Measurements from ENCODE around the gene ADAMTS19. TPM values are rescaled to one million over a fixed set of nuclear protein-coding genes. Genes with fewer than 3 reads are reported as not detected.

Gene ADAMTS19, protein sequence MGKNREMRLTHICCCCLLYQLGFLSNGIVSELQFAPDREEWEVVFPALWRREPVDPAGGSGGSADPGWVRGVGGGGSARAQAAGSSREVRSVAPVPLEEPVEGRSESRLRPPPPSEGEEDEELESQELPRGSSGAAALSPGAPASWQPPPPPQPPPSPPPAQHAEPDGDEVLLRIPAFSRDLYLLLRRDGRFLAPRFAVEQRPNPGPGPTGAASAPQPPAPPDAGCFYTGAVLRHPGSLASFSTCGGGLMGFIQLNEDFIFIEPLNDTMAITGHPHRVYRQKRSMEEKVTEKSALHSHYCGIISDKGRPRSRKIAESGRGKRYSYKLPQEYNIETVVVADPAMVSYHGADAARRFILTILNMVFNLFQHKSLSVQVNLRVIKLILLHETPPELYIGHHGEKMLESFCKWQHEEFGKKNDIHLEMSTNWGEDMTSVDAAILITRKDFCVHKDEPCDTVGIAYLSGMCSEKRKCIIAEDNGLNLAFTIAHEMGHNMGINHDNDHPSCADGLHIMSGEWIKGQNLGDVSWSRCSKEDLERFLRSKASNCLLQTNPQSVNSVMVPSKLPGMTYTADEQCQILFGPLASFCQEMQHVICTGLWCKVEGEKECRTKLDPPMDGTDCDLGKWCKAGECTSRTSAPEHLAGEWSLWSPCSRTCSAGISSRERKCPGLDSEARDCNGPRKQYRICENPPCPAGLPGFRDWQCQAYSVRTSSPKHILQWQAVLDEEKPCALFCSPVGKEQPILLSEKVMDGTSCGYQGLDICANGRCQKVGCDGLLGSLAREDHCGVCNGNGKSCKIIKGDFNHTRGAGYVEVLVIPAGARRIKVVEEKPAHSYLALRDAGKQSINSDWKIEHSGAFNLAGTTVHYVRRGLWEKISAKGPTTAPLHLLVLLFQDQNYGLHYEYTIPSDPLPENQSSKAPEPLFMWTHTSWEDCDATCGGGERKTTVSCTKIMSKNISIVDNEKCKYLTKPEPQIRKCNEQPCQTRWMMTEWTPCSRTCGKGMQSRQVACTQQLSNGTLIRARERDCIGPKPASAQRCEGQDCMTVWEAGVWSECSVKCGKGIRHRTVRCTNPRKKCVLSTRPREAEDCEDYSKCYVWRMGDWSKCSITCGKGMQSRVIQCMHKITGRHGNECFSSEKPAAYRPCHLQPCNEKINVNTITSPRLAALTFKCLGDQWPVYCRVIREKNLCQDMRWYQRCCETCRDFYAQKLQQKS
- total RNA-seq (2021), result 20.3 and 20.8 TPM in 2 replicates
- long read RNA-seq, partial matches to known transcripts, result 11 of 22 reads
- long read RNA-seq, other reads (novel, unspliced or antisense), result 11 of 22 reads

DNA sequence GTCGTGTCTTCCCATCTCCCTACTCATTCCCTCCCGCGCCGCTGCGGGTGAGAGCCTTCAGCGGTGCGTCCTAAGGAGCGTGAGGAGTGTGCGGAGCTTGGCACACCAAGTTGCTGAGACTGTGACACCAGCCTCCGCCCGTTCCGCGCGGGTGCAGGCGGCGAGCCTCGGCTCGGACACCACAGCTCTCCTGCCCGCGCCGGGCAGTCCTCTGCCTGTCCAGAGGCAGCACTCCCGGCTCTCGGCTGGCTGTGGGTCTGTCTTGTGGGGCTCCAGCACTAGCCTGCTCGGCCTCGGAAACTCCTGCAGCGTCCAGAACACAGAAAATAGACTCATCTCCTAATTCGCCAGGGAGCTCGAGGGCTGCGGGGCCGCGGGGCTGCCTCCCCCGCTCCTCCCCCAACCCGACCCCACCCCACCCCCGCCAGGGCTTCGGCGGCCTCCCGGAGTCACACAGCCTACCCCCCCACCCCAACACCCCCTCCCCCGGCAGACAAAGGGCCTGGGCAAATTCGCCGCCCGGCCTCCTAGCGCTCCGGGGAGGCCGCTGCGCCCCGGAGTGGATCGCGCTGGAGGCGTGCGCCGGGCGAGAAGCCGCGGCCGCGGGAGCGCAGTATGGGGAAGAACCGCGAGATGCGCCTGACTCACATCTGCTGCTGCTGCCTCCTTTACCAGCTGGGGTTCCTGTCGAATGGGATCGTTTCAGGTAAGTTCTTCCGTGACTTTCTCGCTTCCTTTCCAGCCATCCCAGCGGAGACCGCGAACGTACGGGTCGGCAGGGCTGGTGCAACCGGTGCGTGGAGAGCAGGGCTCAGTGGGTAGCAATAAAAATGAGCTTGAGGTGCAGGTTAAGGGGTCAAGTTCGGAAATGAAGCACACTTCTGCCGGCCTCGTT, at the start of gene ADAMTS19:
Gene ADAMTS19 (plus strand): TSS at position 522 of the 895 bp plus-strand sequence. CDS start 94 bp downstream, at position 616.
- Histone ChIP-seq H3K9me3 (ENCODE audit: control insufficient read depth, low read depth, low read length) (no peaks in the 10 kb centered on the region), H2BK12ac (ENCODE audit: insufficient read length, low read depth, low read length) (no peak within 1 kb of the TSS), H3K79me1 (ENCODE audit: insufficient read depth, low read depth, low read length, poor library complexity, severe bottlenecking) (peaks cover 3% of the 10 kb centered on the region), H3K9ac (ENCODE audit: extremely low read depth, insufficient read length, low read length) (peak within 1 kb of the TSS; percentile 97), H2BK120ac (ENCODE audit: low read depth, low read length, poor library complexity, severe bottlenecking) (peak within 1 kb of the TSS; percentile 93), H3T11ph (ENCODE audit: low read length) (no peak within 1 kb of the TSS), H3K23ac (ENCODE audit: insufficient read length, low read depth, low read length) (no peak within 1 kb of the TSS), H3K27ac (ENCODE audit: insufficient read length, low read depth, low read length) (peak within 1 kb of the TSS; percentile 7), H4K20me1 (ENCODE audit: control insufficient read depth, insufficient read depth, insufficient read length) (no peaks in the 10 kb centered on the region), H3K4ac (ENCODE audit: low read depth, low read length) (peak within 1 kb of the TSS; percentile 64; the same call in 1 of the 2 replicates), H4K5ac (ENCODE audit: insufficient read length, low read depth, low read length) (peak within 1 kb of the TSS; percentile 88), H2BK5ac (ENCODE audit: insufficient read length, low read length) (no peak within 1 kb of the TSS), H3K79me2 (ENCODE audit: insufficient read depth, low read length) (peaks cover 10% of the 10 kb centered on the region), H2BK20ac (ENCODE audit: low read depth, low read length, poor library complexity, severe bottlenecking) (no peak within 1 kb of the TSS), H4K91ac (ENCODE audit: insufficient read length, low read depth, low read length) (peak within 1 kb of the TSS; percentile 88), H3K4me1 (ENCODE audit: insufficient read depth, low read length) (peaks cover 5% of the 10 kb centered on the region; the same call in 1 of the 2 replicates), H3K27me3 (ENCODE audit: insufficient read depth, low read length) (no peaks in the 10 kb centered on the region), H3K18ac (ENCODE audit: insufficient read length, low read depth, low read length) (peak within 1 kb of the TSS; percentile 98), H2AK5ac (ENCODE audit: insufficient read length, low read length) (no peak within 1 kb of the TSS), H3K4me2 (ENCODE audit: insufficient read depth, insufficient read length, low read length) (peak within 1 kb of the TSS; percentile 95), H2AFZ (ENCODE audit: low read length) (no peak within 1 kb of the TSS), H3K14ac (ENCODE audit: insufficient read depth, low read length) (peak within 1 kb of the TSS; percentile 92), H3K23me2 (ENCODE audit: insufficient read length, low read depth, low read length, poor library complexity, severe bottlenecking) (peaks cover 15% of the 10 kb centered on the region), H2BK15ac (ENCODE audit: low read depth, low read length) (no peak within 1 kb of the TSS; the same call in 1 of the 2 replicates), H4K8ac (replicated peaks; ENCODE audit: insufficient read length, low read depth, low read length) (no peak within 1 kb of the TSS), H3K56ac (ENCODE audit: insufficient read length, low read depth, low read length) (no peak within 1 kb of the TSS)
- peaks cover 42 to 43% of the 10 kb centered on the region in 2 experiments for H3K4me1 Mint-ChIP-seq
- DNase-seq, result peak; percentile 69
- peaks cover 3 to 10% (median 7%) of the 10 kb centered on the region in 3 experiments; a peak in 5 of 7 replicates for H3K36me3 Mint-ChIP-seq (ENCODE audit: insufficient read depth in 1 of 3, low read depth in 3 of 3)
- H3K9me3 Mint-ChIP-seq, result no peaks in the 10 kb centered on the region; a peak in 2 of 5 replicates
- no CpG with 5 or more reads among the region's 75 CpGs for WGBS (ENCODE audit: extremely low coverage, insufficient read length, low lambda C conversion rate)
- H3K27ac Mint-ChIP-seq, result peak within 1 kb of the TSS; percentile 89 to 99 (median 91)
- TF ChIP-seq, protein P1, sequence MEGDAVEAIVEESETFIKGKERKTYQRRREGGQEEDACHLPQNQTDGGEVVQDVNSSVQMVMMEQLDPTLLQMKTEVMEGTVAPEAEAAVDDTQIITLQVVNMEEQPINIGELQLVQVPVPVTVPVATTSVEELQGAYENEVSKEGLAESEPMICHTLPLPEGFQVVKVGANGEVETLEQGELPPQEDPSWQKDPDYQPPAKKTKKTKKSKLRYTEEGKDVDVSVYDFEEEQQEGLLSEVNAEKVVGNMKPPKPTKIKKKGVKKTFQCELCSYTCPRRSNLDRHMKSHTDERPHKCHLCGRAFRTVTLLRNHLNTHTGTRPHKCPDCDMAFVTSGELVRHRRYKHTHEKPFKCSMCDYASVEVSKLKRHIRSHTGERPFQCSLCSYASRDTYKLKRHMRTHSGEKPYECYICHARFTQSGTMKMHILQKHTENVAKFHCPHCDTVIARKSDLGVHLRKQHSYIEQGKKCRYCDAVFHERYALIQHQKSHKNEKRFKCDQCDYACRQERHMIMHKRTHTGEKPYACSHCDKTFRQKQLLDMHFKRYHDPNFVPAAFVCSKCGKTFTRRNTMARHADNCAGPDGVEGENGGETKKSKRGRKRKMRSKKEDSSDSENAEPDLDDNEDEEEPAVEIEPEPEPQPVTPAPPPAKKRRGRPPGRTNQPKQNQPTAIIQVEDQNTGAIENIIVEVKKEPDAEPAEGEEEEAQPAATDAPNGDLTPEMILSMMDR (conservative IDR thresholded peaks at IDR 0.05), result no peak
- H3K27me3 Mint-ChIP-seq (ENCODE audit: low read depth), result peaks cover 3% of the 10 kb centered on the region; the same call in 1 of the 2 replicates
- peak within 1 kb of the TSS; percentile 98 to 99 for H3K4me3 Mint-ChIP-seq
